Lung (tissue), 13 donors: ENCODE measurements around the gene PTCD3. TPM values are rescaled to one million over a fixed set of nuclear protein-coding genes. Genes with fewer than 3 reads are reported as not detected.
A peak's percentile ranks its signal among the peaks of the same experiment; 100 is the strongest.

Experiments
- ATAC-seq: fragments of 200-7000 bp; cut with Tn5 transposase; one replicate; pipeline ENCODE4 v1.9.1; 2020; ENCODE audit warnings: moderate number of reproducible peaks; ENCODE audit not compliant: insufficient read depth, low FRiP score
- DNase-seq, 3 donors: peaks; one replicate each; pipeline ENCODE4 v3.0.0-alpha.2; 2013 to 2017
- H3K27ac ChIP-seq, 2 donors: one replicate each; pipeline ENCODE4 v1.5.1; 2013; ENCODE audit warnings: mild to moderate bottlenecking in 2 of 2, moderate library complexity in 2 of 2, control low read depth in 1 of 2, inconsistent platforms in 1 of 2, low read depth in 1 of 2, low read length in 1 of 2
- H3K27me3 ChIP-seq, 3 donors: one replicate each; pipeline ENCODE4 v1.5.1; 2013; ENCODE audit warnings: low read length in 2 of 3; ENCODE audit not compliant: control insufficient read depth in 3 of 3, insufficient read depth in 3 of 3
- H3K36me3 ChIP-seq, 4 donors: one replicate each; pipeline ENCODE4 v1.5.1; 2013; ENCODE audit warnings: low read length in 4 of 4, mild to moderate bottlenecking in 1 of 4, moderate library complexity in 1 of 4; ENCODE audit not compliant: control insufficient read depth in 4 of 4, insufficient read depth in 4 of 4
- H3K4me1 ChIP-seq, 5 donors: one replicate each; pipeline ENCODE4 v1.5.1; 2013; ENCODE audit warnings: low read length in 5 of 5, mild to moderate bottlenecking in 2 of 5, moderate library complexity in 1 of 5; ENCODE audit not compliant: control insufficient read depth in 5 of 5, insufficient read depth in 5 of 5
- H3K4me3 ChIP-seq: one replicate; pipeline ENCODE4 v1.5.1; 2013; ENCODE audit warnings: mild to moderate bottlenecking, control low read depth, moderate library complexity
- H3K9ac ChIP-seq, 2 donors: one replicate each; pipeline ENCODE4 v1.5.1; 2013; ENCODE audit warnings: low read length in 2 of 2, control low read depth in 1 of 2; ENCODE audit not compliant: insufficient read depth in 1 of 2
- H3K9me3 ChIP-seq, 4 donors: one replicate each; pipeline ENCODE4 v1.5.1; 2013; ENCODE audit warnings: low read length in 3 of 4, mild to moderate bottlenecking in 1 of 4, moderate library complexity in 1 of 4; ENCODE audit not compliant: control insufficient read depth in 4 of 4, insufficient read depth in 3 of 4
- WGBS, 2 donors: extraction: QIAGEN DNeasy Blood & Tissue Kit; methylation state at CpG; one replicate each; pipeline ENCODE4 v1.1.7; 2013; 5-methylcytosine and 5-hydroxymethylcytosine counted together
- polyA plus RNA-seq, 2 donors: library from polyadenylated mRNA; stranded (reverse); fragments of 200-250 nt; gene quantifications; one replicate each; pipeline ENCODE4 v1.2.1, GENCODE V29; 2013
- small RNA-seq: library from RNA; depleted of rRNA; stranded (forward); fragments of <200 nt; gene quantifications from one replicate; pipeline ENCODE3, GENCODE V24; 2014; ENCODE audit warnings: low replicate concordance
- total RNA-seq, 2 donors: library from RNA; depleted of rRNA in 1 of 2; stranded (reverse); fragments of >200 nt in 1 of 2; gene quantifications; one replicate each; pipeline ENCODE4 v1.2.1, GENCODE V29; 2014 to 2021
- TF ChIP-seq, protein P1 (sequence below): IDR thresholded peaks from 2 replicates; pipeline ENCODE4 v1.5.1; 2012; ENCODE audit warnings: mild to moderate bottlenecking; ENCODE audit errors: control extremely low read depth, extremely low read depth
- donor health status: control.
- donor health status: control.
- donor health status: Bipolar disorder and iron deficiency.
- donor health status: healthy.
- donor health status: DM: yes; HTN: yes; CAD: no.

Gene PTCD3
- total and polyA plus RNA-seq, 4 donors: 22.7 to 172 (median 44.3) TPM

DNA sequence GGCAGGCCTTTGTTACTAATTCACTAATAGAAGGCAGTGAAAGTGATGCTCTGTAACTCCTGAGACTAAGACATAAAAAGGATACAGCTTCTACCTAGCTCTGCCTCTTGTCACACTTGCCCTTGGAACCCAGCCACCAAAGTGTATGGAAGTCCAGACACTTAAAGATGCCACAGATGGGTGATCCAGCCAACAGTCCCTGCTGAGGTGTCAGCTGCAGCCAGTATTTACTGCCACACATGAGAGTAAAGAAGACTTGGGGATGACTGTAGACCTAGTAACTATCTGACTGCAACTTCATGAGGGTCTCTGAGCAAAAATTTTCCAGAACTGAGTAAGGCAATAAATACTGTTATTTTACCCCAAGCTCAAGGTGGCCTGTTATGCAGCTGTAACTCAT is 80.4 kb downstream of the PTCD3 start:
- Histone ChIP-seq H3K4me3 (no peak overlapping the region), H3K27ac (no peak overlapping the region), H3K36me3 (peaks cover 0 to 8% (median 2%) of the 10 kb centered on the region in 4 donors), H3K4me1 (peaks cover 0 to 41% (median 3%) of the 10 kb centered on the region in 5 donors), H3K9ac (no peak overlapping the region), H3K9me3 (no peaks in the 10 kb centered on the region), H3K27me3 (no peaks in the 10 kb centered on the region)
- TF ChIP-seq, protein P1, sequence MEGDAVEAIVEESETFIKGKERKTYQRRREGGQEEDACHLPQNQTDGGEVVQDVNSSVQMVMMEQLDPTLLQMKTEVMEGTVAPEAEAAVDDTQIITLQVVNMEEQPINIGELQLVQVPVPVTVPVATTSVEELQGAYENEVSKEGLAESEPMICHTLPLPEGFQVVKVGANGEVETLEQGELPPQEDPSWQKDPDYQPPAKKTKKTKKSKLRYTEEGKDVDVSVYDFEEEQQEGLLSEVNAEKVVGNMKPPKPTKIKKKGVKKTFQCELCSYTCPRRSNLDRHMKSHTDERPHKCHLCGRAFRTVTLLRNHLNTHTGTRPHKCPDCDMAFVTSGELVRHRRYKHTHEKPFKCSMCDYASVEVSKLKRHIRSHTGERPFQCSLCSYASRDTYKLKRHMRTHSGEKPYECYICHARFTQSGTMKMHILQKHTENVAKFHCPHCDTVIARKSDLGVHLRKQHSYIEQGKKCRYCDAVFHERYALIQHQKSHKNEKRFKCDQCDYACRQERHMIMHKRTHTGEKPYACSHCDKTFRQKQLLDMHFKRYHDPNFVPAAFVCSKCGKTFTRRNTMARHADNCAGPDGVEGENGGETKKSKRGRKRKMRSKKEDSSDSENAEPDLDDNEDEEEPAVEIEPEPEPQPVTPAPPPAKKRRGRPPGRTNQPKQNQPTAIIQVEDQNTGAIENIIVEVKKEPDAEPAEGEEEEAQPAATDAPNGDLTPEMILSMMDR: no peak
- DNase-seq (no peak), ATAC-seq (no peak)

DNA sequence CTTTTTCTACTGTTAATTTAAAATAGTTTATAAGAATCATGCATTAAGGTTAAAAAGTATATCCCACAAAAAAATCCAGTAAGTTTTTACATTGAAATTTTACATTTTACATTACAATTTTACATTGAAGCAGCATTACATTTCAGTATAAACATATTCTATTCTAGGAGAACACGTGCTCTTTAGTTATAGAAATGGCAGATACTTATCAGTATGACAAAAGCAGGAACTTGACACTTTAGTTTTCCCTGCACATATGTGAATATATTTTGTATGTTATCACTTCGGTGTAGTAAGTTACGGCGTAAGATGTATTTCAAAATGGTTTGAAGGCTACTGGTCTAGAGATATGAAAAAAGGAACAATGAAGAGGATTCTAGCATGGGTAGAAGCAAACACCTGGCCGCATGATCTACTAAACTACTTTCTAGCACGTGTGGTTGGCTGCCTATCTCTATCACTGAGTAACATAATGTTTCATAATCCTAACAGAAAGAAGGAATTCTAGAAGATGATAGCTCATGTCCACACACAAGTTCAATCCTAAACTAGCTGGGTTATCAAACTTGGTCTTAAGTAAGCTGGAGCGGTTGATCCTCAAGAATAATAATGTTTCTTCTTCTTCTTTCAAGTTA is 83.9 kb downstream of the PTCD3 start:
- Histone ChIP-seq H3K4me3 (no peak overlapping the region), H3K27me3 (no peaks in the 10 kb centered on the region), H3K4me1 (peaks cover 5 to 45% (median 11%) of the 10 kb centered on the region in 5 donors), H3K9ac (no peak overlapping the region), H3K27ac (no peak overlapping the region), H3K9me3 (no peaks in the 10 kb centered on the region), H3K36me3 (peaks cover 0 to 8% (median 3%) of the 10 kb centered on the region in 4 donors)
- TF ChIP-seq, protein P1: no peak
- DNase-seq (no peak), ATAC-seq (no peak)
- 54 to 71% methylated on average over 7 of the region's 7 CpGs for WGBS, 2 donors

Small RNA genes lying within 50 kb of the gene (small RNA-seq; reads per million reads assigned to genes)
- gene RF00019: not detected
- 2,288 reads per million, percentile 99 among the genes with 10 or more reads in this experiment for gene SNORD94

Other genes starting within 250 kb of the PTCD3 start
- 100 to 1,000 TPM in 1 of 2 donors, 10 to 100 TPM in 1; 71.1 to 149 TPM for gene ST3GAL5, start 217.2 kb upstream of the PTCD3 start, total RNA-seq
- gene ST3GAL5, start 217.2 kb upstream of the PTCD3 start, polyA plus RNA-seq: 10 to 100 TPM; 31.1 to 57.7 TPM
- gene POLR1A, start 349 bp upstream of the PTCD3 start, total RNA-seq: 10 to 100 TPM; 12.8 to 39.1 TPM
- gene POLR1A, start 349 bp upstream of the PTCD3 start, polyA plus RNA-seq: 1 to 10 TPM; 5.5 to 6.6 TPM
- gene IMMT, start 89.2 kb downstream of the PTCD3 start, total RNA-seq: 10 to 100 TPM; 51.2 to 63.4 TPM
- gene IMMT, start 89.2 kb downstream of the PTCD3 start, polyA plus RNA-seq: 10 to 100 TPM; 22.8 to 45.2 TPM
- 10 to 100 TPM; 19.8 to 21.2 TPM for gene MRPL35, start 93.2 kb downstream of the PTCD3 start, total RNA-seq
- 10 to 100 TPM; 27.1 to 28.1 TPM for gene MRPL35, start 93.2 kb downstream of the PTCD3 start, polyA plus RNA-seq
- gene REEP1, start 231.4 kb downstream of the PTCD3 start, total RNA-seq: 10 to 100 TPM in 1 of 2 donors, 1 to 10 TPM in 1; 7.7 to 19.7 TPM
- gene REEP1, start 231.4 kb downstream of the PTCD3 start, polyA plus RNA-seq: 1 to 10 TPM; 2.4 to 3.1 TPM